GM23248 (cell line): Measurements from ENCODE around the gene ZNF684. TPM values are rescaled to one million over a fixed set of nuclear protein-coding genes. Genes with fewer than 3 reads are reported as not detected.
"Not testable (repeated sequence)": the region's sequence is repeated elsewhere in the genome, so short reads cannot be mapped to it uniquely, and the experiment has no call there.

ENCODE experiments used
- DNase-seq: peaks from one replicate; pipeline ENCODE4 v3.0.0-alpha.2; 2015
- H2AFZ ChIP-seq: fragments of 200-600 bp; sonication (generic); 2 replicates; pipeline ENCODE4 v1.6.1; 2016; ENCODE audit warnings: antibody characterized with exemption
- H3F3A ChIP-seq: fragments of 200-600 bp; sonication (generic); 2 replicates; pipeline ENCODE4 v1.6.1; 2016; ENCODE audit warnings: mild to moderate bottlenecking, antibody characterized with exemption, mixed run types; ENCODE audit not compliant: insufficient read depth
- H3K27ac ChIP-seq: fragments of 200-600 bp; sonication (generic); 2 replicates; pipeline ENCODE4 v1.5.1; 2016; ENCODE audit warnings: mild to moderate bottlenecking
- H3K27me3 ChIP-seq: fragments of 200-600 bp; sonication (generic); replicated peaks from 2 replicates; pipeline ENCODE4 v1.6.1; 2016; ENCODE audit warnings: mild to moderate bottlenecking; ENCODE audit not compliant: insufficient read depth
- H3K36me3 ChIP-seq: fragments of 200-600 bp; sonication (generic); 2 replicates; pipeline ENCODE4 v1.6.1; 2016; ENCODE audit warnings: low read depth, mild to moderate bottlenecking
- H3K4me1 ChIP-seq: fragments of 200-600 bp; sonication (generic); 2 replicates; pipeline ENCODE4 v1.6.1; 2016; ENCODE audit warnings: mild to moderate bottlenecking; ENCODE audit not compliant: insufficient read depth
- H3K4me2 ChIP-seq: fragments of 200-600 bp; sonication (generic); one replicate; pipeline ENCODE4 v1.6.1; 2016; ENCODE audit warnings: mild to moderate bottlenecking; ENCODE audit not compliant: unreplicated experiment
- H3K4me3 ChIP-seq: fragments of 200-600 bp; sonication (generic); 2 replicates; pipeline ENCODE4 v1.5.1; 2016; ENCODE audit warnings: mild to moderate bottlenecking
- H3K79me2 ChIP-seq: fragments of 200-600 bp; sonication (generic); 2 replicates; pipeline ENCODE4 v1.6.1; 2016; ENCODE audit warnings: mild to moderate bottlenecking; ENCODE audit not compliant: insufficient read depth
- H3K9ac ChIP-seq: fragments of 200-600 bp; sonication (generic); 2 replicates; pipeline ENCODE4 v1.6.1; 2016; ENCODE audit warnings: mild to moderate bottlenecking
- H3K9me2 ChIP-seq: fragments of 200-600 bp; sonication (generic); 2 replicates; pipeline ENCODE4 v1.6.1; 2016; ENCODE audit warnings: mixed run types, mild to moderate bottlenecking, moderate library complexity; ENCODE audit not compliant: insufficient read depth
- H3K9me3 ChIP-seq: fragments of 200-600 bp; sonication (generic); one replicate; pipeline ENCODE4 v1.6.1; 2017; ENCODE audit warnings: low read depth
- H4K20me1 ChIP-seq: fragments of 200-600 bp; sonication (generic); 2 replicates; pipeline ENCODE4 v1.6.0; 2016; ENCODE audit not compliant: insufficient read depth
- EZH2 ChIP-seq: fragments of 200-600 bp; sonication (generic); IDR thresholded peaks from 2 replicates; pipeline ENCODE4 v1.6.1; 2018; ENCODE audit warnings: antibody characterized with exemption, mild to moderate bottlenecking; ENCODE audit not compliant: insufficient read depth, poor library complexity, severe bottlenecking
- EZH2phosphoT487 ChIP-seq: fragments of 200-600 bp; sonication (generic); IDR thresholded peaks from 2 replicates; pipeline ENCODE4 v1.6.1; 2018; ENCODE audit warnings: antibody characterized with exemption, moderate library complexity, mild to moderate bottlenecking, low read depth; ENCODE audit not compliant: insufficient read depth
- WGBS, 2 experiments: methylation state at CpG; one replicate each; pipeline ENCODE4 v1.1.6; 2015 to 2017; ENCODE audit warnings: low lambda C conversion rate in 2 of 2, low coverage in 1 of 2; ENCODE audit errors: missing lambda C conversion rate in 2 of 2; 5-methylcytosine and 5-hydroxymethylcytosine counted together
- in situ Hi-C: fragments of 300-500 bp; cut with MboI; formaldehyde crosslinking; loops from 2 replicates; pipeline ENCODE4 v1.15.0; 2020
- polyA plus RNA-seq: library from polyadenylated mRNA; unstranded; fragments of >200 nt; fragmentation: Nextera tagmentation; extraction: Ambion mirVana; gene quantifications from 2 replicates; pipeline ENCODE4 v1.2.1, GENCODE V29; 2016
- total RNA-seq: library from RNA; depleted of rRNA; stranded (reverse); fragments of >200 nt; shearing (Covaris generic); gene quantifications from 2 replicates; pipeline ENCODE4 v1.2.3, GENCODE V29; 2014

ZNF684 gene
- total and polyA plus RNA-seq, 2 experiments from 2014 or later = 3.3 to 9.1 TPM

DNA sequence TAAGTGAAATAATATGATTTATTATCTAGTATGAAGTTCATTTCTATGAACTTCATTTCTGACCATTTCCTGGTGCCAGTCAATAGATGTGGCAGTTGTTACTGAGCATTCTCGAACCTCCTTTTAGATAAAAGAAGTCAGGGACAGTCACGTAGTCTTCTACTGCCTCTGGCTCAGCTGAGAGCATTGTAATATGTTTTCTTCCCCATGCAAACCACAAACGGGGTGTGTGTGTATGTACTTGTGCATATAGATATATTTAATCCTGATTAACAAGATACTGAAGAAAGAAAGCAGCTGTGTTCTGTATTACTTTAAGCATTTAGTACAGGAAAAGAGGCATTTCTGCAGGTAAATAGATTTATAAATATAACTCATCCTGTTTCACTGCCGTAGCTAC lies 21.6 kb downstream of the ZNF684 start:
- no peak overlapping the region for H2AFZ ChIP-seq
- no peak overlapping the region for H3K9ac ChIP-seq
- TF ChIP-seq EZH2 (no peak), EZH2phosphoT487 (no peak)
- no peaks in the 10 kb centered on the region for H3K4me1 ChIP-seq
- H3K4me3 ChIP-seq = no peak overlapping the region
- no peak overlapping the region for H3K27ac ChIP-seq
- no peaks in the 10 kb centered on the region for H4K20me1 ChIP-seq
- in situ Hi-C loops = no loop called here
- no peaks in the 10 kb centered on the region for H3K36me3 ChIP-seq
- no peaks in the 10 kb centered on the region for H3F3A ChIP-seq
- H3K79me2 ChIP-seq = no peaks in the 10 kb centered on the region
- no peak for DNase-seq
- 66 to 72% methylated on average over 4 of the region's 4 CpGs for WGBS, 2 experiments
- H3K9me3 ChIP-seq = no peaks in the 10 kb centered on the region
- no peaks in the 10 kb centered on the region for H3K27me3 ChIP-seq
- H3K9me2 ChIP-seq = no peaks in the 10 kb centered on the region
- H3K4me2 ChIP-seq = no peak overlapping the region

- H3K27me3 ChIP-seq, H4K20me1 ChIP-seq, H3K9me2 ChIP-seq, H3K36me3 ChIP-seq, H3K79me2 ChIP-seq, H3K9ac ChIP-seq, H3K27ac ChIP-seq, H3F3A ChIP-seq, H3K4me3 ChIP-seq, in situ Hi-C loops, DNase-seq, H2AFZ ChIP-seq, H3K4me1 ChIP-seq, H3K9me3 ChIP-seq, H3K4me2 ChIP-seq: not testable (repeated sequence)
- WGBS, 2 experiments = 57 to 60% methylated on average over 7 of the region's 7 CpGs
Observed at GRCh38 chr1:40554807-40555206, 23.4 kb downstream of the ZNF684 start.

- TF ChIP-seq EZH2phosphoT487 = no peak
- Histone ChIP-seq H2AFZ (no peak overlapping the region), H3F3A (no peaks in the 10 kb centered on the region), H4K20me1 (no peaks in the 10 kb centered on the region), H3K79me2 (no peaks in the 10 kb centered on the region), H3K36me3 (no peaks in the 10 kb centered on the region), H3K9me3 (no peaks in the 10 kb centered on the region), H3K4me3 (no peak overlapping the region), H3K4me1 (no peaks in the 10 kb centered on the region), H3K9ac (no peak overlapping the region), H3K27me3 (no peaks in the 10 kb centered on the region), H3K4me2 (no peak overlapping the region), H3K27ac (no peak overlapping the region), H3K9me2 (no peaks in the 10 kb centered on the region)
- in situ Hi-C loops = no loop called here
- 77 to 78% methylated on average over 5 of the region's 5 CpGs for WGBS, 2 experiments
- no peak for DNase-seq
Observed at GRCh38 chr1:40556121-40556520, 24.7 kb downstream of the ZNF684 start.

GRCh38 chr1:40558241-40558640 lies 26.8 kb downstream of the ZNF684 start:
- H3K36me3 ChIP-seq, H3K27me3 ChIP-seq, H3K9me3 ChIP-seq, H3K27ac ChIP-seq, H3K4me2 ChIP-seq, DNase-seq, in situ Hi-C loops, H3K4me3 ChIP-seq, H3K4me1 ChIP-seq, H3F3A ChIP-seq, H3K9me2 ChIP-seq, H2AFZ ChIP-seq, H4K20me1 ChIP-seq, H3K79me2 ChIP-seq, H3K9ac ChIP-seq: not testable (repeated sequence)
- WGBS, 2 experiments = 73 to 88% methylated on average over 1 of the region's 1 CpG

GRCh38 chr1:40562185-40562584 lies 30.7 kb downstream of the ZNF684 start:
- 56 to 59% methylated on average over 2 of the region's 2 CpGs for WGBS, 2 experiments
- H3K4me3 ChIP-seq = no peak overlapping the region
- H3K79me2 ChIP-seq = no peaks in the 10 kb centered on the region
- H3K36me3 ChIP-seq = no peaks in the 10 kb centered on the region
- DNase-seq = no peak
- H4K20me1 ChIP-seq = no peaks in the 10 kb centered on the region
- H3K4me1 ChIP-seq = no peaks in the 10 kb centered on the region
- H3K9me3 ChIP-seq = no peaks in the 10 kb centered on the region
- no peaks in the 10 kb centered on the region for H3F3A ChIP-seq
- TF ChIP-seq EZH2phosphoT487 = no peak
- TF ChIP-seq EZH2 = no peak
- H3K27me3 ChIP-seq = 0 out of 2 replicates have a peak, but pooled peaks cover 8% of the 10 kb centered on the region
- H2AFZ ChIP-seq = no peak overlapping the region
- H3K27ac ChIP-seq = no peak overlapping the region
- H3K9ac ChIP-seq = no peak overlapping the region
- H3K9me2 ChIP-seq = no peaks in the 10 kb centered on the region
- in situ Hi-C loops = no loop called here
- no peak overlapping the region for H3K4me2 ChIP-seq
